ENCODE measurements around the gene FMN2. TPM values are rescaled to one million over a fixed set of nuclear protein-coding genes. Genes with fewer than 3 reads are reported as not detected.

FMN2 gene
- total RNA-seq (2022) (5.3 and 8.6 TPM in 2 replicates), Bru-seq, nascent RNA (percentile 44 among the genes with signal in this experiment), BruChase-seq, experiment 1, labeled RNA remaining after a 6-hour chase (percentile 36 among the genes with signal in this experiment), BruChase-seq, experiment 2, labeled RNA remaining after a 2-hour chase (percentile 32 among the genes with signal in this experiment)
- long read RNA-seq, partial matches to known transcripts, result 1 of 13 reads
- long read RNA-seq, other reads (novel, unspliced or antisense), result 12 of 13 reads

GRCh38 chr1:240091614-240092300 is at the start of gene FMN2:
Gene FMN2, plus strand, starts transcription at chr1:240091883. Its CDS starts 227 bp downstream, at chr1:240092110.
- BruUV-seq (replicated peaks), result no TSS peak
- Mint-ChIP-seq H3K27ac (ENCODE audit: low read depth, unreplicated experiment) (no peak within 1 kb of the TSS), H3K4me1 (ENCODE audit: insufficient read depth, unreplicated experiment) (no peaks in the 10 kb centered on the region), H3K27me3 (ENCODE audit: insufficient read depth, unreplicated experiment) (peaks cover 36% of the 10 kb centered on the region), H3K36me3 (ENCODE audit: insufficient read depth, unreplicated experiment) (no peaks in the 10 kb centered on the region), H3K4me3 (ENCODE audit: unreplicated experiment) (peak within 1 kb of the TSS; percentile 61), H3K9me3 (ENCODE audit: unreplicated experiment) (no peaks in the 10 kb centered on the region)
- intact Hi-C loops (cut with micrococcal nuclease), result no loop called here
- ChIA-PET POLR2A (no interaction called here), CTCF (interaction anchor here (0.9 to 1.4 kb wide), 2 partner anchors 58 to 97 kb away, joined by 3 to 8 read pairs; no protein-coding TSS in a partner anchor)
- no peak for DNase-seq (ENCODE audit: unreplicated experiment)
- TF ChIP-seq CTCF (IDR thresholded peaks at IDR 0.05; ENCODE audit: unreplicated experiment), result no peak

- H3K4me1 Mint-ChIP-seq (ENCODE audit: insufficient read depth, unreplicated experiment), result no peaks in the 10 kb centered on the region
- POLR2A ChIA-PET, result interaction anchor here (0.6 kb wide), 1 partner anchor 44 kb away, joined by 4 read pairs; no protein-coding TSS in a partner anchor
- intact Hi-C loops (cut with micrococcal nuclease), result no loop called here
- no peak overlapping the region for H3K27ac Mint-ChIP-seq (ENCODE audit: low read depth, unreplicated experiment)
- CTCF ChIA-PET, result interaction anchor here (0.6 to 3.2 kb wide), 4 partner anchors 105 to 647 kb away, joined by 3 to 18 read pairs (median 6); no protein-coding TSS in a partner anchor
- H3K4me3 Mint-ChIP-seq (ENCODE audit: unreplicated experiment), result no peak overlapping the region
- peak; percentile 47 for DNase-seq (ENCODE audit: unreplicated experiment)
- no peaks in the 10 kb centered on the region for H3K27me3 Mint-ChIP-seq (ENCODE audit: insufficient read depth, unreplicated experiment)
- no peak for TF ChIP-seq CTCF (IDR thresholded peaks at IDR 0.05; ENCODE audit: unreplicated experiment)
- H3K9me3 Mint-ChIP-seq (ENCODE audit: unreplicated experiment), result no peaks in the 10 kb centered on the region
- BruUV-seq (replicated peaks), result no TSS peak
- H3K36me3 Mint-ChIP-seq (ENCODE audit: insufficient read depth, unreplicated experiment), result no peaks in the 10 kb centered on the region
Observed at GRCh38 chr1:240044620-240045019, 47.1 kb upstream of the FMN2 start.

GRCh38 chr1:240046000-240046399 is 45.7 kb upstream of the FMN2 start:
- no peak for DNase-seq (ENCODE audit: unreplicated experiment)
- H3K9me3 Mint-ChIP-seq (ENCODE audit: unreplicated experiment), result no peaks in the 10 kb centered on the region
- no peaks in the 10 kb centered on the region for H3K36me3 Mint-ChIP-seq (ENCODE audit: insufficient read depth, unreplicated experiment)
- H3K27ac Mint-ChIP-seq (ENCODE audit: low read depth, unreplicated experiment), result no peak overlapping the region
- ChIA-PET POLR2A (interaction anchor here (1.2 kb wide), 1 partner anchor 10 kb away, joined by 4 read pairs; no protein-coding TSS in a partner anchor), CTCF (interaction anchor here (0.6 to 3.2 kb wide), 10 partner anchors 14 to 563 kb away, joined by 3 to 18 read pairs (median 4); no protein-coding TSS in a partner anchor)
- BruUV-seq (replicated peaks), result no TSS peak
- intact Hi-C loops (cut with micrococcal nuclease), result no loop called here
- TF ChIP-seq CTCF (IDR thresholded peaks at IDR 0.05; ENCODE audit: unreplicated experiment), result no peak
- no peaks in the 10 kb centered on the region for H3K27me3 Mint-ChIP-seq (ENCODE audit: insufficient read depth, unreplicated experiment)
- no peak overlapping the region for H3K4me3 Mint-ChIP-seq (ENCODE audit: unreplicated experiment)
- H3K4me1 Mint-ChIP-seq (ENCODE audit: insufficient read depth, unreplicated experiment), result no peaks in the 10 kb centered on the region

- TF ChIP-seq CTCF (IDR thresholded peaks at IDR 0.05; ENCODE audit: unreplicated experiment), result no peak
Observed at GRCh38 chr1:240054109-240054701, 37.5 kb upstream of the FMN2 start.

More at GRCh38 chr1:240054109-240054701, 37.5 kb upstream of the FMN2 start:
- CTCF ChIA-PET, result interaction anchor here (0.8 to 1.7 kb wide), 3 partner anchors 75 to 135 kb away, joined by 3 to 5 read pairs (median 3); no protein-coding TSS in a partner anchor
- Mint-ChIP-seq H3K27ac (ENCODE audit: low read depth, unreplicated experiment) (no peak overlapping the region), H3K9me3 (ENCODE audit: unreplicated experiment) (no peaks in the 10 kb centered on the region), H3K4me3 (ENCODE audit: unreplicated experiment) (no peak overlapping the region), H3K36me3 (ENCODE audit: insufficient read depth, unreplicated experiment) (no peaks in the 10 kb centered on the region), H3K27me3 (ENCODE audit: insufficient read depth, unreplicated experiment) (no peaks in the 10 kb centered on the region), H3K4me1 (ENCODE audit: insufficient read depth, unreplicated experiment) (no peaks in the 10 kb centered on the region)
- intact Hi-C loops (cut with micrococcal nuclease), result no loop called here
- POLR2A ChIA-PET, result no interaction called here
- DNase-seq (ENCODE audit: unreplicated experiment), result no peak
- no TSS peak for BruUV-seq (replicated peaks)
